ENCODE data around the gene FOXP1. TPM values are rescaled to one million over a fixed set of nuclear protein-coding genes. Genes with fewer than 3 reads are reported as not detected.

The FOXP1 gene
- total RNA-seq, 2 experiments from 2014 or later = 144 to 152 TPM

DNA sequence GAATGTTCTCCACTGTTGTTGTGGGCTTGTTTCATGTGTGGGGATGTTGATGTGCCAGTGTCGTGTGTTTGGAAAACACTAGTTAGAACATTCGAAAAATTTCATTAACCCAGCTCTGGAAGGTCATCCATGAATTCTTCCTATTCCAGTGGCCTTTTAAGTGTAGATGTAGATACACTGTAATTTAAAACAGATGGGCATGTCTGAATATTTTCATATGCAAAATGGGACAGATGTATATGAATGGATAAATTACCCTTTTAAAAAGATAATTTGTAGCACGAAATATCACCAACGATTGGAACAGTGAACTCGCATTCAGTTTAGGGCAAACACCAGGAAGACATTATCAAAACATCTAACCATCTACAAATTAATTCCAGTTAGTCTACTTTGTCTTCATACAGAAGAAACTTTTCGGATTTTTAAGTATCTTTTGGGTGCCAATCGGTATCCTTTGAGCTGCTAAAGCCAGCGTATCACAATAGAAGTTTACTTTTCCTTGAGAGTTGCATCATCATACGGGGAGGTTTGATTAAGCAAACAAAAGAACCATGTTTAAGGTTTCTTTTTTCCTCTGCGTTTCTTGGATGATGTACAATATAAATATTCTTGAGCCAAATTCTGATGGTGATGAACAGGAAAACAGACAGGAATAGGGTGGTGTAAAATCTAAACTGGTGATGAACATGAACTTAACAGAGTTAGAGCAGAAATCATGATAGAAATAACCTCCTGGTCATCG lies 528.1 kb downstream of the FOXP1 start:
- ChIA-PET CTCF (no interaction called here), POLR2A (no interaction called here)

DNA sequence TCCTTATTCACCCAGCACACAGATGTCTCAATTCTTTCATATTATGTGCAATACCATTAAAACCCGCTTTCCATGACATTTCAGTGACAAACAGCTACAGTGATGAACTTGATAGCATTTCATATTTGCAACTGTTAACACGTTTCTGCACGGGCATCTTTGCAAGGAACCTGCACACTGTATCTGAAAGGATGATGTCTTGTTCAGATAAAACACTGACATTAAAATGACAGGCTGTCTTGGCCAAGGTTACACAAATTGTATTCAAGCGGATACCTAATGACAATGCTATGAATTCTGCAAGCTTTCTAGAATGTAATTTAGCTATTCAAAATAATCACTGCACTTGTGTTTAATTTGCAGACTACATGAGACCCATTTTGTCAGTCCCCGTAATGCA lies 529.2 kb downstream of the FOXP1 start:
- POLR2A ChIA-PET = no interaction called here
- CTCF ChIA-PET = interaction anchor here (1.4 kb wide), 1 partner anchor 9 kb away, joined by 5 read pairs; no protein-coding TSS in a partner anchor

DNA sequence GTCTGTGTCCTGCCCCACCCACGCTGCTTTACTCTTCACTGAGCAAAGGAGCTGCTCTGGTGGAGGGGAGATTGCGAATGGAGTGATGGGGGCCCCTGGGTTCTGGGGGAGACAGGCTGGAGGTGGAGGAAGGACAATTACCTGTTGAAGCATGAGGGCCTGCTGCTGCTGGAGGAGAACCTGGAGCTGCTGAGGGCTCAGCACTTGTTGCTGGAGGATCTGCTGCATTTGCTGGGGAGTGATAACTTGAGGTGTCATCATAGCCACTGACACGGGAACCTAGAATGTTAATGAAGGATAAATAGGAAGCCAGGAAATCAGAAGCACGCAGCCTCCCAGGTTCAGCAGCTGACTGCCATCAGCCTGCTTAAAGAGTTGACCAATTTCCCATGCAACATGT lies 530.0 kb downstream of the FOXP1 start:
- POLR2A ChIA-PET = no interaction called here
- CTCF ChIA-PET = interaction anchor here (1.4 kb wide), 1 partner anchor 10 kb away, joined by 5 read pairs; no protein-coding TSS in a partner anchor

DNA sequence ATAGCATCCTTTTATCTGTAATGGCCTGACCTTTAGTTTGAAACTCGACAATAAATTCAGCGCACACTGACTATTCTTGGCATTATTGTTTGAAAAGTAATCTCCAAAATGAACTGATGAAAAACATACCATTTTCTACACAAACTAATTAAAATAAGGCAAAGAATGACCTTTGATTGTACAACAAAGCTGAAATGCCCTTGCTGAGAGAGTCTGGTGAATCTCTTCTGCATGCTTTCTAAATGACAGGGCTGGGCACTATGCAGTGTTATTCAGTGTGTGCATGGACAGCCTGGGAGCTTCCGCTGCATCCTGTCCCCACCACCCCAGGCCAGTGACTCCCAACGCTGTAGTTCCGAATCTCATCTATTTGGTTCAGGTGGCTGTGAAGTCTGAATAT lies 530.8 kb downstream of the FOXP1 start:
- CTCF ChIA-PET = interaction anchor here (0.8 to 1.4 kb wide), 2 partner anchors 10 to 11 kb away, joined by 3 to 5 read pairs; no protein-coding TSS in a partner anchor
- POLR2A ChIA-PET = no interaction called here

DNA sequence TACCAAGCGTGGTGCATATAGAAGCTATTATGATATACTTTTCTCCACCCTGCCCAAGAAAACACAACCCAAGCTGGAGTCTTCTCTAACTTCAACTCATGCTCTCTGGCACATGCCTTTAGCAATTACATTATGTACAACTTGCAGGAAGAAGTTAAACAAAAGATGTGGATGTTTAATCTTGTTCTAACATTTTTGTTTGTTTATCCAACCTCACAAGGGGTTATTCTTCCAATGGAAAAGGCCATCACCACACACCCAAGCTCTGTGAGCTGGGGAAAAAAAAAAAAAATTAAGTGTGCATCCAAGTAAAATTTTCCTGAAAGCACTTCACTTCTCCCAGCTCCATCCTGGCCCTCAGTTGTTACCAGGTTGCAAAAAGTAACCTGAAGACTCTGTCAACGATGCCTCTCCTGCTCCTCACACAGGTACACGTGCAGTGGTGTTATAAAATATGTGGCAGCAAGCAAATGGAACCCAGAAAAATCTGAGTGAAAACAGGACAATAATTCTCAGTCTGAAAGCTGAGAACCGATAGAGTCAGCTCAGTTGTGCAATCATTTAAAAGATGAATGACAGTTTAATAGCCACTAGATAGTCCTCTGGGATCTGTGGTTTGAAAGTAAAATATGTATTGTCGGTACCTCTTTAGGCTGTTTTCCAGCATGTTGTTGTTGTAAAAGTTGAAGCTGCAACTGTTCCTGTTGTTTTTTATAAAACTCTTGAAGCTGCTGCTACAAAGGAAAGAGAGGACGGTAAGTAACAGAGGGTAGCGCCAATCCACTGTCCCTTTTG lies 531.4 kb downstream of the FOXP1 start:
- ChIA-PET POLR2A (no interaction called here), CTCF (interaction anchor here (0.6 to 1.1 kb wide), 3 partner anchors 11 to 1869 kb away, joined by 3 read pairs; no protein-coding TSS in a partner anchor)

DNA sequence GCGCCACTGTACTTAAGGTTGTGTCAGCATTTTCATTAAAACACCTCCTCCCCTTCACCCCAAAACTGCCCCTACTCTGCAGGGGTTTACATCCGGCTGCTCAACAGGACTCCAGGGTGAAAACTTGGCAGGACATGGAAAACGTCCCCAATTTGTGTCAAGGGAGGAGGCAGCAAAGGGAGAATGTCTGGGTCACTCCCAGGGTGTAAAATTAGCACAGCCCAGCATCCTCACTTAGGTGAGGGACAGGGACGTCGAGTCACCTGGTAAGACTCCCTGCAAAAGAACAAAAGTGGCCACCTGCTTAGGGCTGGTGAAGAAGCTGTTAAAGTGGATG lies 532.3 kb downstream of the FOXP1 start:
- ChIA-PET CTCF (interaction anchor here (1.1 kb wide), 1 partner anchor 39 kb away, joined by 3 read pairs; no protein-coding TSS in a partner anchor), POLR2A (interaction anchor here (0.8 to 1.0 kb wide), 2 partner anchors 11 to 37 kb away, joined by 3 read pairs; no protein-coding TSS in a partner anchor)

DNA sequence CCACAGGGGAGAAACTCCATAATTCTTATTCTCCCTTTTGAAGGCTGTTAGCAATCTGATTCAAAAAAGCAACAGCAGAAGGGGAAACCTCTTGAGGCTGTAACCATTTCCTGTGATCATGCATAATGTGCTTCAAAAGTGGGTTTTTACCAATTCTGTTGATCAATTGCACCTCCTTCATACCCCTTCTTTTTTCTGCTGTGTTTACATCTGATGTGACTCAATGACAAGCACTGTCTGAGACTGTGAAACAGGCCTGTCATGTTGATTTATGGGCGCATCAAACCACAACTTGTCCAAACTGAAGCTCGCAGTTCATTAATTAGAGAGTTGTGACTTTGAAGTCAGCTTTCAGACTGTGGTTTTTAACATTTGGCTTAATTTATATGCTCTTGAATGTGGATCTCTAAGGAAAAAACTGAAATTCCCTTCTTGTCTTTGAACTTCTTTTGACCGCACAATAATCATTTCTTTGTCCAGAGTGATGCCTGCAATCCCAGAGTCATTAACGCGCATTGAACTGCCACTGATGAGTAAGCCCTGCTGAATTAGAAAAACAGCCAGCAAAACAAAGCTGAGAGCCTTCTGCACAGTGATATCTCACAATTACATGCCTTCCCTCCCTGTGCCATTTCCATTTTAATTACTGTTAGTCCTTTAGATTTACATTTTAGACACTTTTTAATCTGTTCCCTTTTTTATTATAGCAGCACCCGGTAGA lies 532.8 kb downstream of the FOXP1 start:
- ChIA-PET CTCF (interaction anchor here (1.1 kb wide), 1 partner anchor 38 kb away, joined by 3 read pairs; no protein-coding TSS in a partner anchor), POLR2A (interaction anchor here (0.8 to 1.0 kb wide), 2 partner anchors 12 to 37 kb away, joined by 3 read pairs; no protein-coding TSS in a partner anchor)

DNA sequence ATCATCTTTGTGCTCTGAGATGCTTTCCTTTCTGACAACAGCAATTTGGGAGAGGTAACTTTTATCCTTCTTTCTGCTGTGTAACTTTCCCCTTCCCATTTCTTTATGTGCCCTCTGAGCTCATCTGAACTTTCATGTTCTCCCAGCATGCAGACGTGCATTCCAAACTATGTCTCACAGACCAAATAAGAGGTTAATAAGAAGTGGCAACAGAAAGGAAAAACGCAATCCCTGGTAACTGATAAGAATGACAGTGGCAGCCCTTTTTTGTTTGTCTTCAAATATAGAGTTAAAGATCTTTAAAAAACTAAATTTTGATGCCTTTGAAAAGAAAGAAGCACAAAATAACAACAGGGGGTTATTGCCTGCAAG lies 533.4 kb downstream of the FOXP1 start:
- CTCF ChIA-PET = no interaction called here

DNA sequence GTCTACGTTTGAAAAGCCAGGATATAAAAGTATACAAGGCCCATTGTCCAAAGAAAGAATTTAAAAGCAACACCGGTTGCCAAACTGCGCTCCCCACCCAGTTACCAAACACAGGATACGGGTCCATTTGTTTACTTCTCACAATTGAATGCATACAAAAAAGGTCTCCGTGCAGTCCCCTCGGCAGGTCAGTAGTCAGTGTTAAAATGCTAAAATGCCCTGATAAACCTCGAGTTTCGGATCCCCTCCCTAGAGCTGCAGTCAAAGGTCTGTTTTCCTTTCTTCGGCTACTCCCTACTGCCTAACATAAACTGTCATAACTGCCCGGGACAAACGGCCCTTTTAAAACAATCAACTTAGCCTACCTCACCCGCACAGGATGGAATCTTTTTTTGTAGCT lies 534.6 kb downstream of the FOXP1 start:
- POLR2A ChIA-PET = interaction anchor here (0.7 to 1.1 kb wide), 2 partner anchors 8 to 29 kb away, joined by 3 to 4 read pairs; no protein-coding TSS in a partner anchor
- CTCF ChIA-PET = interaction anchor here (1.0 kb wide), 1 partner anchor 38 kb away, joined by 3 read pairs; no protein-coding TSS in a partner anchor

More for the DNA sequence above, 533.4 kb downstream of the FOXP1 start:
- POLR2A ChIA-PET = interaction anchor here (1.0 kb wide), 1 partner anchor 13 kb away, joined by 3 read pairs; no protein-coding TSS in a partner anchor

DNA sequence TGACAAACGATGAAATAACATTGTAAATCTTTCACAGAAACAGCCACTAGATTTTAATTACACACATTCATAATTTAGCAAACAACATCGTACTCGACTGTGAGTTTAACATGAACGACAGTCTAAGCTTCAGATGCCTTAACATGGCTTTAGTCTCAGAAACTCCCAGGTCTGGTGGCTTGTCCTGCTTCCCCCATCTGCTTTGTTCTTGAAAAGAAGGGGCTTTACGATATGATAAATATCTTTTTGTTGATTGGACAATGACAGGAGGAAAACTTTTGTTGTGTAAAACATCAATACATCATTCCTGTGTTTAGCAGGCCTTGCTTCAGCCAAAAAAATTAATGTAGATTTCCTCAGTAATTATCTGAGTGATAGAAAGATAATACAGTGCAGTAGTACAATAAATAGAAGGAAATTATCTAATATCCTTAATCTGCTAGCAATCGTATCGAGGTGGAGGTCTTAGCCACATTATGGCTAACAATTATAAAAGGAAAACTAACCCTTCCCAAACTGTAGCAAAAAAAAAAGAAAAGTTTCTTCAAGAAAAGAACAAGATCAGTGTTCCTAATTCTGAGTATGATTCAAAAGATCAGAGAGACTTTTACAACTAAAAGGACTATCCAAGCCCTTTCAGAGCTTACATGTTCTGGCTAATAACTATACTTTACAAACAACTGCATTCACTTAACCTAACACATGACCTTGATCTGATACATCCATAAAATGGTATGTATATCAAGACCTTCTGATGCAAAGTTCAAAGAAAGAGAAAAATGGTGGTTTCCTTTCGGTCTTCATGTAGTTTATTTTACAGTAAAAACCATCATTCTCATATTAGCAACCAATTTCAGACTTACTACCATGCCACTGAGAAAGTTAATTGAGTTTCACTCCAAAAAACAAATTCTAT lies 535.7 kb downstream of the FOXP1 start:
- ChIA-PET POLR2A (interaction anchor here (1.1 kb wide), 1 partner anchor 9 kb away, joined by 3 read pairs; no protein-coding TSS in a partner anchor), CTCF (interaction anchor here (1.3 kb wide), 1 partner anchor 13 kb away, joined by 3 read pairs; no protein-coding TSS in a partner anchor)

DNA sequence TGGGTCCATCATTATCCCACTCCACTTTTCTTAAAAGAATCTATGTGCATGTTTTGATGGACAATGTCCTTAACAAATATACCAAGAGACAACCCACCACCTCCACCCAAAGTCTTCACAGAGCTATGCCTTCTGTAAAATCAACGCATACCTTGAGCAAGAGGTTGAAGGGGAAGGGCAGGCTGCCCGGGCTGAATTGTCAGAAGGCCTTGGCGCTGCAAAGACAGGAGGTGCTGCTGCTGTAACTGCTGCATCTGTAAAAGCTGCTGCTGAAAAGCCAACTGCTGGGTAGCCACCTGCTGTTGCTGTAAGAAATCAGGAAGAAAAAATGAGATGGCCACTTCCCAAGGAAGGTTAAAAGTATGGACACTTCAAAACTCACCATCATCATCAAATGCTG lies 536.7 kb downstream of the FOXP1 start:
- ChIA-PET CTCF (interaction anchor here (0.5 kb wide), 1 partner anchor 87 kb away, joined by 3 read pairs; no protein-coding TSS in a partner anchor), POLR2A (no interaction called here)

DNA sequence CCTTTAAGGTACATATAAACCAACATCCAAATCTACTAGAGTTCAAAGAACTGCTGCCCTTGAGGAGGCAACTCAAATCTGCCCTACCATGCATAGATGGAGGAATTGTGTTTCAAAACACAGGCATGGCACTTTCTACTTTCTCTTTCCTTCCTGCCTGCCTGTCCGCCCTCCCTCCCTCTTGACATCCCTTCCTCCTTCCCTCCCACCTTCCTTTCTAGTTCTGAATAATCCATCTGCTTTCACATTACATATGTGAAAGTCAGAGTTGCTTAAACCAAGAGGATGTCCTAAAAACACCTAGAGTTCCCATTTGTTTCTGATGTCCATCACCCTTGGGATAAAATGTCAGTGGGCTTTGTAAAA lies 537.6 kb downstream of the FOXP1 start:
- POLR2A ChIA-PET = no interaction called here
- CTCF ChIA-PET = no interaction called here

DNA sequence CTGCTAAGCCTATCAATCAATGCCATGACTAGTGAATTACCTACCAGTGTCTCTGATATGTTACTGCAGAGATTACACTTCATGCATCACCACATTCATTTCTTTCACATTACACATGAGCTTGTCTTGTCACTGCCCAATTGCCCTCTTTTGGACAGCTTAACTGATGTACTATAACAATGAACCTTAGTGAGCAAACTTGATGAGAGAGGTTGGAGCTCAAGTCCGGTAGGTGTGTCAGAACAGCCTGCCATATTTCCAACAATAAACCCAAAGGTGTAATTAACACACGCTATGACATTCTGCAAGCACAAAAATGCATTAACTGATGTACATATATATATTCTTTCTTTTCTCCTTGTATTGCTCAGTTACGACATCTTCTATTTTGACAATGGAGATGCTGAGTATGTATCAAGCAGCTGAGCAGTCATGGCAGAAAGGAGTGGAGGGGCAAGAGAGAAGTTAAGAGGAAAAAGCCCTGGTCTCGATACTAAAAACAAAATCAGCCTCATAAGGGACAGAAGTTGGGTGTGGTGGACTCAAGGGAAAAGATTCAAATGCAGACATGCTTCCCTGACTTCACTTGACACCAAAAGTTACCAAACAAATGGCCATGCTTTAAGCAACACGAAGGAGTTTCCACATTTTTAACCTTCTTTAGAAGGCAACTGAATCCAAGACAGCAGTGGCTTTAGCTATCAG lies 538.2 kb downstream of the FOXP1 start:
- CTCF ChIA-PET = no interaction called here
- POLR2A ChIA-PET = no interaction called here

DNA sequence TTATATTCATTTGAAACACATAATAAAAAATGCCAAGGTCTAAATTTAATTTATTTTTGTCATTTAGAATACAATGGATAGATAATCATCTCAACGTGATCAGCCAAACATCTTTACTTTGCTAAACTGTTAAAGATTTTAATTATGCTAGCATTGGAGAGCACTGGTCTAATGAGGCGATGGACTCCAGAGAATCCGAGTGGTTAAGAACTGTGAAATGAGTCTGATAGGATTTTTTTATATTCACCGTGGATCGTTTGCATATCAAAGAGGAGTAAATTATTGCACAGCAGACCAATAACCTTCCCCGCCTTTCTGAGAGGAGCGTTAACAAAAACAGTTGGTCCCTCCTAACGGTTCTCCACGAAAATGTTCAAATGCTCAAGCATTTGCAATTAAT lies 540.8 kb downstream of the FOXP1 start:
- ChIA-PET POLR2A (no interaction called here), CTCF (no interaction called here)

DNA sequence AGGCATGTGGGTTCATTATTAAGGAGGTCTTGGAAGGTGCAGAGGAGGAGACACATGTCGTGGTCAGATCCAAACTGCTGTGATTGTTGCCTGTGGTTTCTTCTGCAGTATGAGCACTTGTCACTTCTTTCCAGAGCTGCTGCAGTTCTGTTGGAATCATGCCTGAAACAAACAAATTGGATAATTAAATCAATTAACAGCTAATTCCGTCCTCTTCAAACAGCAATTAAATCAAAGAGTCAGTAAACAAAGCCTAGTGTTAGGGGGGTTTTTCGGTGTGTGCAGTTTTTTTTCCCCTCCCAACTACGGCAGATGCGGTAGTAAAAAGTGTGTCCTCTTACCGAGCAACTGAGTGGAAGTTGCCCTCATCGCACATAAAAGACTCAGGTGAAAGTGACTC lies 542.2 kb downstream of the FOXP1 start:
- ChIA-PET CTCF (no interaction called here), POLR2A (no interaction called here)

DNA sequence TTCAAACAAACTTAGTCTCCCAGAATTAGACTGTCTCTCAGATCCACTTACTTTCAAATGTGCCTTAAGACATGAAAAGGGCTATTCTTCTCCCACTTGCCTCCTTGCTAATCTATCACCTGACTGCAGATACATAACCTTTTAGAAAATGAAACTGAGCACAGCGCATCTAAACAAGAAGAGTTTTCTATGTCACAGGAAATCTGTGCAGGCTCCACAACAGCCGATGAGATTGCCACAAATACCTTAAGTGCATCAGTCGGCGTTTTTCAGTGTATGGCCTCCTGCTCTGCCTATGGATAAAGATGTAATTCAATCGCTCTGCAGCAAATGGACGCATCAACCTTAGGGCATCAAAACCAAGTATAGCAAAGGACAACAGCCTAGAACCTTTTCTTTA lies 544.2 kb downstream of the FOXP1 start:
- CTCF ChIA-PET = interaction anchor here (0.6 kb wide), 1 partner anchor 293 kb away, joined by 5 read pairs; no protein-coding TSS in a partner anchor
- POLR2A ChIA-PET = no interaction called here

DNA sequence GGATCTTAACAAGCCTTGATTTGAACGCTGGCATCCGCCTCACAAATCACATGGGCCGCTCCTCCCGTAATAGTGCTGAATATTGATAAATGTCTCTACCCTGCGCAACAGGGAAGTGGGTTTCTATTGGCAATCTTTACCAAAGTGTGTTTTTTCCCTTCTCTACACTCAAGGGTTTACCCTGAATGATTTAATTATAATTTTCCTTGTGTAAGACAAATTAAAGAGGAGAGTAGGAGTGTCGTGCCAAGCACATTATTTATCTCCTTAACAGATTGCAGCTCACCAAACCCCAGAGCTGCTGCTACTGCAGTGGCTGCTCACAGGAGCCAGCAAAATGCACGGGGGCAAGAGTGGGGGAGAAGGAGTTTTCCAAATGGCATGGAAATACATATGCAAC lies 545.8 kb downstream of the FOXP1 start:
- POLR2A ChIA-PET = no interaction called here
- CTCF ChIA-PET = no interaction called here

DNA sequence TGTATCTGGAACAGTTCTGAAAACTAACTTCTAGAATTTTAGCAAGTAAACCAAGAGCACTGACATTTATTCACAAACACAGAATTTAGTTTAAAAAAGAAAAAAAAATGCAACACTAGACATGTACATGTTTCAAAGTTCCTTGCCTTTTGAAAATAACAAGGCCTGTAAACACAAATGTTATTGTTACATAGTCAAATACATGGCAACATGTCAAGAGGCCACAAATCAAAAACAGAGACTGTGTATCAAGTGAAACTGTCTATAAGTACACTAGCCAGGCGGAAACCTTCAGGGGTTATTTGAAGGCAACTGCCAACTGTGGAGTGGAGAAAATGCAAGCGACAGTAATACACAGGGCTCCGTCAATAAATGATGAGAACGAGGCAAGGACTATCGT lies 547.6 kb downstream of the FOXP1 start:
- POLR2A ChIA-PET = interaction anchor here (0.6 to 0.7 kb wide), 2 partner anchors 83 to 380 kb away, joined by 3 to 4 read pairs; no protein-coding TSS in a partner anchor
- CTCF ChIA-PET = interaction anchor here (0.6 kb wide), 1 partner anchor 69 kb away, joined by 4 read pairs; no protein-coding TSS in a partner anchor

Data from activated CD8-positive, alpha-beta memory T cell treated with anti-CD3 and anti-CD28 coated beads for 36 hours (primary cell).